HG03064 (cell line): ENCODE measurements around the gene CSAD.

Source experiments
- ATAC-seq: cut with Tn5 transposase; IDR thresholded peaks from one replicate; pipeline ENCODE4 v1.9.1; 2021; ENCODE audit warnings: low read depth; ENCODE audit not compliant: unreplicated experiment

Gene CSAD

DNA sequence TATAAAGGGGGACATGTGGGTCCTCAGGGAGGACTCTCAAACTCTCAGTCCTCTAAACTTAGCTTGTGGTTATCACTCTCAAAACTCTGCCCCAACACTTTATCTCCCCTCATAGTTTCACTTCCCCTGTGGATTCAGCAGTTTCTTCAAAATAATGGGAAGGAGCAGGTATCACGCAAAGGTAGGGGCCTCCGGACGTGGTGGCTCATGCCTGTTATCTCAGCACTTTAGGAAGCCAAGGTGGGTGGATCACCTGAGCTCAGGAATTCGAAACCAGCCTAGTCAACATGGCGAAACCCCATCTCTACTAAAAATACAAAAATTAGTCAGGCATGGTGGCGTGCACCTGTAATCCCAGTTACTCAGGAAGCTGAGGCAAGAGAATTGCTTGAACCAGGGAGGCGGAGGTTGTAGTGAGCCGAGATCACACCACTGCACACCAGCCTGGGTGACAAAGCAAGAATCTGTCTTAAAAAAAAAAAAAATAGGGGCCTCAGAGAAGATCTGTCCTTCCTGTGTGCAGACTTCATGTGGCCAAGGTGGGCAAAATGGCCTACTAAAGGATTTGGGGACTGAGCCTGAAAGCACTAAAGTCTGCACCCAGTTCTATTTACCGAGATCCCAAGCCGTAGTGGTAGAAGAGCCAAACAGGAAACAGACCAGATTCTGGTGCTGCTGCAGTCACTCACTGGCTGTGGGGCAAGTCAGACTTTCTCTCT lies 19.9 kb upstream of the CSAD start:
- no peak for ATAC-seq

DNA sequence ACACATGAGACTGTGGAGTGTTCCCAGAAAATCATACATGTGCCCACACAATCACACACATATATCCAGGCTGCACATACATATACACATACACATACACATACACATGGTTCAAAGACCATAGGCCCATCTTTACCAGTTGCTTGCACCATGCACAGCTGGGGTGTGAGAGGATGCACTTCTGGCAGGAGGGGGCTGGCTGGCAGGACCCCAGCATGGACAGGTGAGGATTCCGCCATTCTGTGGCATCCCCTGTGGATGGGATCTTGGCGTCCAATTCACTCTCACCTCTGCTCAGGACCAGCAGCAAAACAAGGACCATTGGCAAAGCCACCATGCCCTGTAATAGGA lies 19.4 kb upstream of the CSAD start:
- ATAC-seq, result no peak

DNA sequence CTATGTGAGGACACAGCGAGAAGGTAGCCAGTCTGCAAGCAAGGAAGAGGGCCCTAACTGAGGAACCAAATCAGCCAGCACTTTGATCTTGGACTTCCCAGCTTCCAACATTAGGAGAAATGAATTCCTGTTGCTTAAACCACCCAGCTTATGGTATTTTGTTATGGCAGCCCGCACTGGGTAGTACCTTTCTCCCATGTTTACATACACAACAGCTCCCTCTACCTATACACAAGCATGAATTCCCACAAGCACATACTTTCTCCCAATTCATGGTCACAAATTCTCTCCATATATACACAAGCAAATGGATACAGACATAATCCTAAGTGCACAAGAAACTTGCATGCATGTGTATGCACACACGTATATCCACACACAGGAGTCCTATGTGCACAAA lies 19.0 kb upstream of the CSAD start:
- no peak for ATAC-seq

DNA sequence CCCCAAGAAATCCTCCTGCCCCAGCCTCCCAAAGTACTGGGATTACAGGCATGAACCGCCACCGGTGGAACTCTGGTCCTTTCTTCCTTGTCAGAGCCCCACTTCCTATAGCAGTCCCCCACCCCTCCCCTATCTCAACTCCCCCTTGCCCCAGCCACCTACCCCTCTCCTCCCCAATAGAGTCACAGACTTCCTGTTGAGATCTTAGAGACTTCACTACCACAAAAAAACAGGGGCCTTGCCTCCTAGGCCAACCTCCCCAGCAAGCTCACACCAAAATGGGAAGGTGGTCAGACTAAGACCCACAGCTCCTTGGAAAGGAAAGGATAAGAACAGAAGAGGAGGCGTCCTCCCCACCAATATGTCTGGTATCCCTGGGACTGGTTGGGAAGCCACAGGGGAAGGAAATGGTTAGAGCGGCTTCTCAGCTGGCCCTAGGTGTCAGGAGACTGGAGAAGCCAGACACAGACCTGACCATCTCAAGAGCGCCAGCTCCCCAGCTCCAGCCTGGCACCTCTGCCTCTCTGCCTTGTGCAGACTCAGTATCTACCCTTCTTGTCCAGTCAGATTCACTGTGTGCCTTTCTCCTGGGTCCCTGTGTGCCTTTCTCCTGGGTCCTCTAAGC lies 17.9 kb upstream of the CSAD start:
- ATAC-seq, result no peak

DNA sequence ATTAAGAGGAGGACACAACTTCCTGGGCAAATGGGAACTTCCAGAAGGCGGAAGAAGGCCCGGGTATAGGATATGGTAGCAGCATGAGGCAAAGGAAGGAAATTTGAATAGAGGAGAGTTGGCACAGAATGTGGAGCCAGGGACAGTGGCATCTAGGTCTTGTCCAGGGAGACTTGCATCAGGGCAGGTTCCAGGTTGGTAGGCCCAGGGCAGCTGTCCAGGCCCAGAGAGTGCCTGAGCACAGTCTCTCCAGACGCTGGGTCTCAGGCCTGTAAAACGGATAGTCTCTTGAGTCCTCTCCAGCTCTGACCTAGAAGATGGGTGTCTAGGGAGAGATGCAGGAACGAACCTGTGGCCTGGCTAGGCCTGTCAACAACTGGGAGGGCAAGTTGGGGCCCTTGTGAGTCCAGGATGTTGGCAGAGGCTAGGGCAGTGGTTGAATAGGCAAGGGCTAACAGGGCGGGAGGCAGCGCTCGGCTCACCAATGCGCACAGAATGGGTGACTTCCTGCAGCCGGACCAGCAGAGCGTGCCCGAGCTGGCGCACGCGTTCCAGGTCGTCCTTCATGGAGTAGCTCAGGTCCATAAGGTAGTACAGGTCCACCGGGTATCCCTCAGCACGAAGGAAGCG lies 16.4 kb upstream of the CSAD start:
- no peak for ATAC-seq

DNA sequence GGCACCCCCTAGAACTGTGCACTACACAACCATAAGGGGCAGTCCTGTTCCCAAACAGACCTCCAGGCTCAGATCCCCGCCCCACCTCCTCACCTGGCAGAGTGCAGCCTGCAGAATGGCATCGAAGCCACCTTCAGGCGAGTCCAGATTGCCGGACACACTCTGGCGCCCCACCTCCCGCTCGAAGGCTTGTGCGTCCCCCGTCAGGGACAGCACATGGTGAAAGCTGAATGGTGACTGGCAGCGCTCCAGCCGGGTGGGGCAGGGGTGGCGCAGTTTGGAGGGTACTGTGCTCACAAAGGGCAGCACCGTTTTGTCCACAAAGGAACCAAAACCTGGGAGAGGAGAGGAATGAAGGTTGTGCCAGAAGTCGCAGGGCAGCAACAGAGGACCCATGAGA lies 15.8 kb upstream of the CSAD start:
- ATAC-seq, result no peak

DNA sequence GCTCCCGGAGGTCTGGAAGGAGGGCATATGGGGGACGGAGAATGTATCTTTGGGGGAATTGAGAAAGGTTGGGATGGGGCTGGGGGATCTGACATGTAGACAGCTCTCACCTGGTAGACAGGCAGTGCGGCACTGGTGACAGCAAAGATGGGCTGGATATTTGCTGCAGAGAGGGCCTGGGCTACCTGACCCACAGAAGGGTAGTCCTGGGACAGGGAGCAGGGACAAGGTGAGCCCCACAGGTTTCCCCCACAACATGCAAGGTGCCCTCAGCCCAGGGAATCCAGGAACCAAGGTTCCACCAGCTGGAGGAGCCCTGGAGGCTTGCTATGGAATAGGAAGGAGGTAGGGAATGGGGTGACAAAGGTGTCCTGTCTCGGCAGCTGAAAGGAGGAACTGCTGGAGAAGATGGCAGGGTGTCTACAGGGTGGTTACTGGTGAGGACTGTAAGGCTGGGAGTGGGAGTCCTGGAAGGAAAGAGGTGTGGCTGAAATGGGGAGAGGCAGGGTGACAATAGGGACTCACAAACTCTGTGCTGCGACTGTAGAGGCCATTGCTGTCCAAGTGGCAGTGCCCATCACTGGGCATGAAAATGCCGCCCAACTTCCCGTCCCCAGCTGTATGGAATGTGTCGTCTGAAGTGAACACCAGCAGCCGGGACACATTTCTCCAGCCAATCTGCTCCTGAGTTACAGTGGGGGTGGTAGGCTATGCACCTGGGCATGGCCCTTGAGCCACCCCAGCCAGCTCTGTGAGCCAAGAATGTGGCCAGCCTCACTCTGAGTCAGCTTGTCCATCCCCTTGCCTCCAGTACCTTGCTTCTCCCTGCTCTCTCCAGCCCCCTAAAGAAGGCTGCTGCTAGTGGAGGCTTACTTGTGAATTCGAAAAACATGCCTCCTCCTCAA lies 15.0 kb upstream of the CSAD start:
- no peak for ATAC-seq

DNA sequence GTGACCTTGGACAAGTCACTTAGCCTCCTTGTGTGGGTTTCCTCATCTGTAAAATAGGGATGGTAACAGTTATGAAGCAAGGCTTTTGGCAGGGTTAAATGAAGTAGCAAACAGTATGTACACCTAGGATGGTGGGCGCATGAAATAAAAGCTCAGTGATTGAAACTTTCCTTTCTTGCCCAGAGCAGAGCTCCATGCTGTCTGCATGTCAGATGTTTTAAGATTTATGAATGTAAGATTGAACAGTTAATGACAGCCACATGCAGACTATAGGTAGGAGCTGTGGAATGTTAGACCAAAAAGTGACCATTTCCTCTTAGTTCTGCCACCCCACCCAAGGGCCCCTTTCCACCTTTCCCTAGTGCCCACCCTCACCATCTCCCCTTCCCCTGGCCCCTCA lies 14.2 kb upstream of the CSAD start:
- ATAC-seq, result no peak

DNA sequence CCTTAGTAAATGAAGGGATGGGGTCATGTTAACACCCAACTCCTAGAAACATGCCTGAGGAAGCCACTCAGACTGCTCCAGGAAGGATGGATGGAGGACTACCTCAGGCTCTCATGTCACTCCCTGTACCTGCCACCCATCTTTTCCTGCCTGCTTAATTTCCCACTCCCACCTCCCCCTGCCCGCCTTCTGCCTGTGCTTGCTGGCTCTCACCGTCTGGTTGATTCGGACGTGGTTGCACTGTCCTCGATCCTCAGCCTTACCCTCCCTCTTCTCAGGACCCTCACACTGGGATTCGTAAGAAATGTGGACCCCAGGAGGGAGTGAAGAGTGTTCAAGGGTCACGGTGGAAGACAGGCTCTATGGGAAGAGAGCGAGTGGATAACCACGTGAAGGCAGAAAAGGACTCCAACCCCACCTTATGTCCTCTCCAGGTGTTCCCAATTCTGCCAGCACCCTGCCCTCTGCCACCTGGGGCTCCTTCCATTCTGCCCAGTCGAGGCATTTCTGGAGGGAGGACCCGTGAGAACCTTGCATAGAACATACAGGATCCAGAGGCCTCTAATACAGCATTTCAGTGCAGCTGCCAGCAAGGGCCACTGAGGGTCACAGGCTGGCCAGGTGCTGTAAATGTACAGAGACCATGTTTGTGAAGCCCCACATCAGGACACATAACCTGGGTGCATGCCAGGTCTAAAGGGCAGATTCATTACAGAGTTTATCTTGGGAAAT lies 13.4 kb upstream of the CSAD start:
- ATAC-seq, result no peak

DNA sequence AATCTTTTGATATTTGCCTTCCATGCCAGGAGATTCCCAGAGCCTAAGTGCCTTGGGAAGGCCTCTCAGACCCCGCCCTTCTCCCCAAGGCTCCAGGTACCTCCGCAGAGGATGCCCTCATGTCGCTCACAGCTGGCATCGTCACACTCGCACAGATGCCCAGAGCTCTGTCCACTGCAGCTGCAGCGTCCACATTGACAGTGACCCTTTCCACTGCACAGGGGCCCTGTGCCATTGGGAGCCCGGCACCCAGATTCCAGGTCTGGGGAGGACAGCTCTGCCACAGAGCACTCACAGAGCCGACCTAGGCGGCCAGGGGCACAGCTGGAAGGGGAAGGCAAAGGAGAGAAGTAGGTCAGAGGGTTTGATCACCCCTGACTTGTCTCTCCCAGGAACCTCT lies 12.3 kb upstream of the CSAD start:
- ATAC-seq, result no peak

DNA sequence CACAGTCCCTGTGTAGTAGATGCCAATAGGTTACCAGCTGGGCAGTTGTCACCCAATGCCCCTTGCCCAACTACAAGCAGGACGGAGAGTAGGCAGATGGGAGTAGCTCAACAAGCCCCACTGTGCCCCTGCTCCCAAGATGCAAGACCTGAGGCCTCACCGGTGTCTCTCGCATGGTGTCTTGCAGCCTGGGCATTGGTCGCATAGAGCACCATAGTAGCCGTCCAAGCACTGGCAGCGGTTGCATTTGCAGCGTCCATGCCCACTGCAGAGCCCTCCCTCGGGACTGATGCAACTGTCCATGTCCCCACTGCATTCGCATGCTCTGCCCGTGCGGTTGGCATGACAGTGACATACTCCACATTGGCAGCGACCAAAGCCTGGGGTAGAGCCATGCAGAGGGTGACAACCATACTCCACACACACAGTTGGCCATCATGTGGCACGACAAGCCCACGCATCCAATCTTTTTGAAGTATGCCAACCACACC lies 11.9 kb upstream of the CSAD start:
- ATAC-seq, result no peak

DNA sequence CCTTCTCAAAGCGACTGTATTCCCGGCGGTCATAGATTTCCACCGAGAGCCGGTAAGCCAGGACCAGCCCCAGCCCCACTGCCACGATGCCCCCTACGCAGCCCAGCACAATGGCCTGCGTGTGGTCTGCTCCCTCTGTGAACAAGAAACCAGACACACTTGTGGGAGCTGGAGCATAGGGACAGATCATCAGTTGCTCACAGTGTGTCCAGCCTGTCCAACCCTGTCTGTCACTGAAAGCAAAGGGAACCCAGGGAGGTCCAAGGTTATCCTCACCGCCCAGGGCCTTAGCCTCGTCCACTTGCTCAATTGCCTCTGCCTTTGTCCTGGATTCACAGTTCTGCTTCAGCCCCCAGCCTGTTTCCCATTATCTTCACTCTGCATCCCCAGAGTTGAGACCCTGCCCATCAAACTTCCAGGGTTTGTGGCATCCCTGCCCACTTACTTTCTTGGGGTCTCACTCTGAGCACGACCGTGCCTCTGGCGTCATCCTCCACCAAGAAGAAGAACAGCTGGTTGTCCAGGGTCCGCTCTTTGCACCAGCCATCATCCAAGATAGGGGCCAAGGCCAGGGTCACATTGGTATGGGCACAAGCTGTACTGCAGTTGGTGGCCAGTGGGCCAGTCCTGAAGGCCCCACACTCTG lies 11.3 kb upstream of the CSAD start:
- ATAC-seq, result no peak

DNA sequence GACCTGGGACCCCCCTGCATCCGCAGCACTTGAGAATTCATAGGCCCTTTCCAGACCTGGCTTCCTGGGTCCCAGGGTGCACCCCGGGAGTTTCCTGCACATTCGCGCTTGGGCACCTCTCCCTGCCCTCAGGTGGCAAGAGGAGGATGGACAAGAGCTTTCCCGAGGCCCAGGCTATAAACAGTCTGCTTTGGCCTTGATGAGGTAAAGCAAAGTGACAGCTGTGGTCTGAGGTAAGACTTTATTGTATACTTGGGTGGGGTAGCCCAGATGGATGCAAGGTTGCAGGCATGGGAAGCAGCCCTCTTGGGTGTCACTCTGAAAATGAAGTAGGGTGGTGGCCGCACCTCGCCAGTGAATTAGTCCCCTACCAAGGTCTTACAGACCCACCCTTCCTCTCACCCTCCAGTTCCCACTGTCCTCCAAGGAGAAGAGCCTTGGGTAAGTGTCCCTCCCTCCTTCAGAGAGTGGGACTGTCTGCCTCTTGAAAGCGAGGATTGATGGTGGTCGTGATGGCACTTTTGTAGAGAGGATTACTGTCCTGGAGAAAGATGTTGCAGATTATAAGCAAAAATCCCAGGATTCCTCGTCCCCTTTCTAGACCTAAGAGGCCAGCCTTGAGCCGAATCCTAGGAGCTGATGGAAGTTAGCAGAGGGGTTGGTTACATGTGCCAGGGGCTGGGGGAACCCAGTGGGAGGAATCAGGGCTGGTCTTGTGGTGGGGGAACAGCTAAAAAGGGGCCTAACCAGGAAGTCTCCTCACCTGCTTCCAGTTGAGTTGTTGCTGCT lies 10.6 kb upstream of the CSAD start:
- ATAC-seq, result no peak

DNA sequence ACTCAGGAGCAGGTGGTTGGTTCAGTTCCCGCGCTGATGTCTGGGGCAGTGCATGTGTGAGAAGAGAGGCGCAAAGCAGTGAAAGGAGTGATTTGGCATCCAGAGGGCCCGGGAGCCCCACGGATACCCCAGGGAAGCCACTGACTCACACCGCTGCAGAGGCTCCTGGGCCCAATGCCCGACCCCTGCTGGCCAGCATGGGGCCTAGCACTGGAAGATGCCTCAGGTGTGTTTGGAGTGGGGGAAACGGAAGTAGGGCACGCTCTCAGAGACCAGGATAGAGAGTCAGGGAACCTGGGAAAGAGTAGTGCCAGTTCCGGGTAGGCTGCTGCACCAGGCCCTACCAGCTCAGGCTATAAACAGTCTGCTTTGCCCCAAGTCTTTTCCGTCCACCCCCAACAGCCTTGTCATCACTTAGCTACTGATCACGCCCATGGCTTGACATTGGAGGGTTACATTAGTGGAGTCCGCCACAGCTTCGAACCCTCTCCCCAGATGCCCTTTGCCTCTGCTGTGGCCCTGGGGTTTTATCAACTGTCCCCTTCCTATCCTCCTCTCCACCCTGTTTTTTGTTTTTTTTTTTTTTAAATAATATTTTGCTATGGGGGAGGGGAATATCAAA lies 9.5 kb upstream of the CSAD start:
- ATAC-seq, result no peak

DNA sequence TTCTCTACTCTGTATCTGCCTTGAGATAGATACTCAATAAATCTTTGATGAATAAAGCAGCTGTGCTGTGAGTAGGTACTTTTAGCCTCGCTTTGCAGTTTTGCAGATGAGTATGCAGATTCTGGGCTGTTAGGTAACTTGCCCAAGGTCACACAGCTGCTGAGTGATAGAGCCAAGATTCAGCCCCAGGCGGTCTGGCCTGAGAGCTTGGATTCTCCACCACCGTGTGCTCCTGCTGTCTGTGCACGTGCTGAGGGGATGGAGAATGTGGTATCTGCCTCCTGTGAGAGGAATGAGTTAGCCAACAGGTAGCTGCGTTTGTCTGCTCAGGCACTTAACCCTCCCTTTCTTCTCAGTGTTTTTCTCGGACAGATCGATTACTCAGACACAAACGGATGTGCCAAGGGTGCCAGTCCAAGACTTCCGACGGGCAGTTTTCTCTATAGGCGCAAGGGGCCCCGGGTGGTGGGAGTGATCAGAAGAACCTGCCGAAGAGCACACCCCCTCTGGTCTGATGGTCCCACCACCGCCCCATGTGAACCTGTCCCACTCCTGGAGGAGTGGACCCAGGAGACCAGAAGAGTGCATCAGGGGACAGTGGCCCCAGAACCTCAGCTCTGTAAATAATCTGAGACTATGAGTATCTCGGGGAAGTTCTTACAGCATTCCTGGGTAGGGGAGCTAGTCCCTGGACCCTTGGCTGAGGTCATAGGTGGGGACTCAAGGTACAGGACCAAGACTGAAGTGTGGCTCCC lies 6.6 kb upstream of the CSAD start:
- no peak for ATAC-seq

DNA sequence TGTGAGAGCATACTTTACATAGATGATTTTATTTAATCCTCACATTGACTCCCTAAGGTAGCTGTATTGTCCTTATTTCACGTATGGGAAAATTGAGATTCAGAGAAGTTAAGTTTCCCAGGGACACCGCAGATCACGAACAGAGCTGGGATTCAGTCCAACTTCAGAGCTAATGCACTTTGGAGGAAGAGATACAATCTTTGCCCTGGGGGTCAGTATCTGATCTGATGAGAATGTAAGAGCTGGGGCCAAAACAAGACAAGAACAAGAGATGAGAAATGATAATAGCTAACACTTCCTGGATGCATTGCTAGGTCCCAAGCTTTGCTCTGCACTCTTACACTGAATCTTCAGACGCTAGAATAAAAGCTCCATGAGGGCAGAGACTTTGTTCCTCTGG lies 6.0 kb upstream of the CSAD start:
- no peak for ATAC-seq

DNA sequence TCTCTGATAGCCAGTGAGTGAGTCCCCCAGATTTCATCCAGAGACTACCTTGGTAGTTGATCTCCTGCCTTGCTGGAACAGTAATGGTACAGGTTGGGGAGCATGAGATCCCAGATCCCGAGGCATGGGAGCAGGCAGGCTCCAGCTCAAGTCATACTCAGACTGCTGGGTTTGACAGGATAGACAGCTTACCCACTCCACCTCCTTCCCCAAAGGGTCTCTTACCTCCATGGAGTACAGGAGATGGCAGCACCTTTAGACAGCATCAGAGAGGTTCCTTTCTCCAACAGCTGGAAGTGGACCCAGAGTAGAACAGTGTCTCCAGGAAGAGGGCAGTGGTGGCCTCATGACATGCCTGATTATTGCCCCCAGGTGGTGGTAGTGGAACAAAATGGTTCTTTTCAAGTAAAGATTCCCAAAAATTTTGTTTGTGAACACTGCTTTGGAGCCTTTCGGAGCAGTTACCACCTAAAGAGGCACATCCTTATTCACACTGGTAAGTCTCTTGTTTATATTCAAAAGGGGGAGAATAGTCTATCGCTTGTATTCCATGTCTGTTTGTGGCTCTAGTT lies 4.9 kb upstream of the CSAD start:
- ATAC-seq, result no peak

DNA sequence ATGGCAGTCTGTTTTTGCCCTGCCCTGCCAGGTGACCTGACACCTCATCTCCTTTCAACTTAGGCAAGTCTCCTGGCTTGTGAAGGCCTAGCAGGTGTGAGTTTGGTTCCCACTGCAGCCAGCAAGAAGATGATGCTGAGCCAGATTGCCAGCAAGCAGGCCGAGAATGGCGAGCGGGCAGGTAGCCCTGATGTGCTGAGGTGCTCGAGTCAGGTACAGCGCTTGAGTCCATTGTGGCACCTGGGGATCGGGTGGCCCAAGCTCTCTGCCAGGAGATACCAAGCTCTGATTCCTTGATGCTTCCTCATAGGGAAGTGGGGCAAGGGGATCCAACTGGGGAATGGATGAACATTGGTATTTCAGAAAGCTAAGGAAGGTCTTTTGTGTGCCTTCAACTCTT lies 4.1 kb upstream of the CSAD start:
- ATAC-seq, result no peak
